Testis (tissue), 2 donors: ENCODE results near the gene KCNJ16.

Experiments used
- POLR2A ChIP-seq: fragments of 450-650 bp; IDR thresholded peaks from one replicate; pipeline ENCODE4 v1.6.1; 2017; ENCODE audit warnings: antibody characterized with exemption, mild to moderate bottlenecking, moderate library complexity
- TF ChIP-seq, protein P1 (sequence below), 3 experiments: fragments of 450-650 bp in 2 of 3; fragments of 200-600 bp in 1 of 3; sonication (generic) in 1 of 3; IDR thresholded peaks; one replicate each; pipeline ENCODE4 v1.5.1; 2016 to 2019; ENCODE audit warnings: antibody characterized with exemption in 3 of 3, mild to moderate bottlenecking in 2 of 3, moderate library complexity in 1 of 3

DNA sequence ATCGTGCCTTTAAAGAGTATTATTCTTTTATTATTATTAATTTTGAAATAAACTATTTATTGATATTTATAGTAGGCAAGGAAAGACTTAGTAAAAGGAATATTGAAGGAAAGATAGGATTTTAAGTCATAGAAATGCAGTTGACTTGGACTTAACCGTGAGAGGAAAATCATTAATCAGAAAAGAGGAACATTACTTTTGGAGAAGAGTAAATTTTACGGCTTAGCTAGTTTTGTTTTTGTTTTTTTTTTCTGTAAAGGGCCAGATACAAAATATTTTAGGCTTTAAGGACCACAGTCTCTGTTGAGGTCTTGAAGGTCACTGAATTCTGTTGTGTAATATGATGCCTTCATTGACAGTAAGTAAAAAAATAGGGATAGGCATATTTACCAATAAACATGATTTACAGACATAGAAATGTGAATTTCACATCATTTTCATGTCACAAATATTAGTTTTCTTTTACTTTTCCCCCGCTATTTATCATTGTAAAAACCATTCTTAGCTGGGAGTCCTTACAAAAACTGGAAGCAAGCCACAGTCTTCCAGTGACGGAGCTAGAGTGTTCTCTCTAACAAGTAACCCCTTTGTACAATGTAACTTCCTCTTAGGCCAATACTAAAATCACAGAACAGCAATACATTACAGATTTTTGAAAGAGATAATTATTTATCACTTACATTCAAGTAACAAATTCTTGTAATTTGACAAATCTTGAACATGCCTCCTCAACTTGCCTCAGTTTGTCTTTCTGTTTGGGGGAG lies 2.3 kb upstream of the KCNJ16 start:
- TF ChIP-seq, protein P1, sequence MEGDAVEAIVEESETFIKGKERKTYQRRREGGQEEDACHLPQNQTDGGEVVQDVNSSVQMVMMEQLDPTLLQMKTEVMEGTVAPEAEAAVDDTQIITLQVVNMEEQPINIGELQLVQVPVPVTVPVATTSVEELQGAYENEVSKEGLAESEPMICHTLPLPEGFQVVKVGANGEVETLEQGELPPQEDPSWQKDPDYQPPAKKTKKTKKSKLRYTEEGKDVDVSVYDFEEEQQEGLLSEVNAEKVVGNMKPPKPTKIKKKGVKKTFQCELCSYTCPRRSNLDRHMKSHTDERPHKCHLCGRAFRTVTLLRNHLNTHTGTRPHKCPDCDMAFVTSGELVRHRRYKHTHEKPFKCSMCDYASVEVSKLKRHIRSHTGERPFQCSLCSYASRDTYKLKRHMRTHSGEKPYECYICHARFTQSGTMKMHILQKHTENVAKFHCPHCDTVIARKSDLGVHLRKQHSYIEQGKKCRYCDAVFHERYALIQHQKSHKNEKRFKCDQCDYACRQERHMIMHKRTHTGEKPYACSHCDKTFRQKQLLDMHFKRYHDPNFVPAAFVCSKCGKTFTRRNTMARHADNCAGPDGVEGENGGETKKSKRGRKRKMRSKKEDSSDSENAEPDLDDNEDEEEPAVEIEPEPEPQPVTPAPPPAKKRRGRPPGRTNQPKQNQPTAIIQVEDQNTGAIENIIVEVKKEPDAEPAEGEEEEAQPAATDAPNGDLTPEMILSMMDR (IDR thresholded peaks at IDR 0.05), result no peak
- TF ChIP-seq POLR2A, result no peak
